ENCODE data around the gene BORCS5. TPM values are rescaled to one million over a fixed set of nuclear protein-coding genes. Genes with fewer than 3 reads are reported as not detected.
A peak's percentile ranks its signal among the peaks of the same experiment; 100 is the strongest.
"Not testable (repeated sequence)": the region's sequence is repeated elsewhere in the genome, so short reads cannot be mapped to it uniquely, and the experiment has no call there.

The BORCS5 gene
- polyA plus RNA-seq, 1 donor: 7.2 TPM

DNA sequence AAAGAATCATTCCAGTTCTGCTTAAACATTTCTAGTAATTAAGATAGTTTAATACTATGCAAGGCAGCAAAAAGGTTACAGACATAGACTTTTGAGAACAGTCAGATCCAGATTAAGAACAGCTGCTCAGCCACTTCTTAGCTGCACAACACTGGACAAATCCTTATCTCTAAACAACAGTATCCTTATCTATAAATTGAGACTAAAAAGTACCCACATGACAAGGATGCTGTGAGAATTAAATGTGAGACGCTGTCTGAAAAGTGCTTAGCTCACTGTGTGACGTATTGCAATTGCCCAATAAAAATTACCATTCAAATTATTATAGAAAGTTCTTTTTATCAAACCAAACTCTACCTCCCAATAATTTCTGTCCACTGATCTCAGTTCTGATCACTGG is 35.5 kb downstream of the BORCS5 start:
- DNase-seq (ENCODE audit: low read depth): no peak

DNA sequence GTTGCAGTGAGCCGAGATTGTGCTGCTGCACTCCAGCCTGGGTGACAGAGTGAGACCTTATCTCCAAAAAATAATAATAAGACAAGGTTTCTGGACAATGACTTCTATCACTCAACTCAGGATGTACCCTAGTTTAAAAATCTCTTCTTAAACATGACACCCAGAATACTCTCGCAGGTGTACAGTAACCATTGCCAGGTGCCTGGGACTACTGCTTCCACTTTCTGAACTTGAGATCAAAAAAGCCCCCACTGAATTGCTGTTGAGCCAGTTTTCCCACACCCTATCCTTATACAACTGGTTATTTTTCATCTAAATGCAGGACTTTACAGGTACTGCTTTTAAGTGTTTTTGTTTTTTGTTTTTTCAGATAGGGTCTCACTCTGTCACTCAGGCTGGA is 36.3 kb downstream of the BORCS5 start:
- no peak for DNase-seq (ENCODE audit: low read depth)

DNA sequence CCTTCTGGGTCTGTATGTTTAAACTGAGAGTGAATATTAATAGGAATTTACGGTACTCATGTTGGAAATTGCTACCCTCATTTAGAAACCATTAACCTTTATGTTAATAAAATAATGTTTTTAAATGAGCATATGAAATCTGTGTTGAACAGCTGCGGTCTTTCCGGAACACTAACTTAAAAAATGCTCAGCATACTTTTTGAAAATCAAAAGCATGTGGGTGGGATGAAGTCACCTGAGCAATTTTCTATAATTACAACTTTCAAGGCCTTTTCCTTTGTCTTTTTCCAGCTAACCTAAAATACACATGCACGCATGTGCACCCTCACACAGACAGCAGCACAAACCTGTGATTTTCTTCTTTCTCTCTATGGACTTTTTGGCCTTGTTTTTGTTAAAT is 39.8 kb downstream of the BORCS5 start:
- DNase-seq (ENCODE audit: low read depth): no peak

DNA sequence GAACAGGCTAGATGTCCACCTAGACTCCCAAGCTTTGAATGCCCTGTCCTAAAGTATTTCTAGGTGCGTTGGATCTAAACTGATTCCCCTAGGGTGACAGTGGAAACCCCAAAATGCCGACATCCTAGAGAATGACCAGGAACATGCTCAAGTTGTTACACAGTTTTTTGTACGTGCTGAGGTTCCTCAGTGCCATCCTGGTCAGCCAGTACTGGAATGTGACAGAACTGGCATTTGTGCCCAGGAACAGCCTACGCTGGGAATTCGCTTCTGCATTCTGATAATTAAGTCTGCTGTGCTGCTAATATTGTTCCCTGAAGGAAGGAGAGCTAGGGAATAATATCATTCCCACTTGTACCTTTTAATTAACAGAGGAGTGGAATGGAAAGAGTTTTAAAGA is 40.3 kb downstream of the BORCS5 start:
- no peak for DNase-seq (ENCODE audit: low read depth)

DNA sequence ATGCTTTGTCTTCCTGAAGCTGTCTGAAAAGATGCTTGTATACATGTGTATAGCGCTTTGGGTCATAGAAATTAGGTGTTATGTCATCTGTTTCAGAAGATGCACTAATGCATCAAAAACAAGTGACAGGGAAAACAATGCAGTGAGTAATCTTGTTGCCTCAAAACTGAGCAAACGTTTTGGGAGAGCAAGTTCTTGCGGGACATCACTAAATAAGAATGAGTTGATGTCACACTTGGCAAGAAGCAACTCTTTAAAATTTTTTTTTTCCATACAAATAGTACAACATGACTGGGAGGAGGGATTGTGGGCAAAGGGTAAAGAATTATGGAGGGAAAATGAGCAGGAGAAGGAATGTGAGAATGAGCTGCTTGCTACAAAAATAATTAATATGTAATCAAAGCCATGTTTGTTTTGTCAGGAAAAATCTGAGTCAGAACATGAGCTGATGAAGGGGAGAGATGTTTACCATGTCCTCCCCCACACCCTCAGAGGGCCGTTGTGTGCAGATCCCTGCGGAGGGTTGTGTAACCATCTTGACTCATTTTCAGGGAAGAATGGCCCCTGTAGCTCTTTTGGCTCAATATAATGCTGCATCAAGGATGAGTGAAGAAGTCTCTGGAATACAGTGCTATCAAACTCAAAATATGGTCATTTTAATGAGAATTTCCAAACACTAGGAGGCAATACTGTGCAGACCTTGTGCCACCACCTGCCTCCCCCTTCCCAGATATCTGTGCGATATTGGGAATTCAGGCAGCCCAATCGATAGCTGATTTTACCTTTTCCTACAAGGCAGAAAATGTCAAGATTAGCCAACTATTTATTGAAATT is 41.4 kb downstream of the BORCS5 start:
- peak; percentile 86 for DNase-seq (ENCODE audit: low read depth)

DNA sequence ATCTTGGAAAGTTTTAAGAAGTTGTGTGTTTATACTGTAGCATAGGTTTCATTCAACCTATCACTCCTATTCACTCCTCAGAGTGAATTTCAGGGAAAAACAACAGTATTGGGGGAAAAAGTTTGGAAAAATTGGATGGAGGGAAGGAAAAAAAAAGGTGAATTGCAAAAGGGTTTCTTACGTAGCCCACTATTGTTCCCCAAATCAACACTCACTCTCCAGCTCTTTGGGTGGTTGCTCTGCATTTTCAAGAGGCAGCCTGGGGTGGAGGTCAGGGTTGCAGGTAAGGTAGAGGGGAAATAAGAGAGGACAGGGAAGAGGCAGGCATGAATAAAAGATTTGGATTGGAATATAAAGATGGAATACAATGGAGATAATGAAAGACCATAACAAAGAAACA is 42.3 kb downstream of the BORCS5 start:
- no peak for DNase-seq (ENCODE audit: low read depth)

DNA sequence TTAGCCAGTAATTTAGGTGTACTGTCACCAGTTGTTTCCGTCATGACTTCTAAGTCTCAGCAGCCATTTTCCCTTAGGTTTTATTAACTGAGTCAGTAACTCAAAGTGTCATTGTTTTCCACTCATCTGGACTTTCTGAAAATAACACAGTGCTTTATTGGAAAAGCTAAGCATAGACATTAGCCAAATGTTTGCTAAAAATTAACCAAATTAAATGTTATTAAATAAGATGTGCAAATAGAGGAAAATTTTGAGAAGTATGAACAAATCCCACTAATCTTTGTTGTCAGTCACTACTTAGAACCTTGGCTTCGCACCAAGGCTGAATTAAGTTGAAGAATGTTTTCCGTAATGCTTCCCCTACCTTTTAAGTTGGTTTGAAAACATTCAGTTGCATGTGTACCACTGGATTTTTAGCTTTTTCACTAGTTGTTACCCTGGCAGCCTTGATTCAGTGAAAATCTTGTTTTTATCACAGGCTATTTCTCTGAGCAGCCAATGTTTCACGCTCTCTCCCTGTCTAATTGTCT is 43.0 kb downstream of the BORCS5 start:
- no peak for DNase-seq (ENCODE audit: low read depth)

DNA sequence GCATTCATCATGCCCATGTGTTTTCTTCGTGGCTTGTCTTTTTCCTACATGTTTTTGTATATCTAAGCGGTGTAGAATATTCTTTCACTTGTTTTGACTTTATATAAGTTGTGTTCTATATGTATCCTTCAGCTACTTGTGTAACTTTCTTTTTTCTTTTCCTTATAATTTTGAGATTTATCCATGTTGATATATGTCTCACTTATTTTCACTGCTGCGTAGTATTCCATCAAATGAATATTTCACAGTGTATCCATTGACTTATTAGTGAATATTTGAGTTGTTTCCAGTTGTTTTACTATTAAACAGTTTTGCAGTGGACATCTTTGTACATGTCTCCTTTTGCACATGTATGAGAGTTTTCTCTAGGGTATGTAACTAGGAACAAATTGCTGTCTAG is 43.9 kb downstream of the BORCS5 start:
- DNase-seq (ENCODE audit: low read depth): no peak

DNA sequence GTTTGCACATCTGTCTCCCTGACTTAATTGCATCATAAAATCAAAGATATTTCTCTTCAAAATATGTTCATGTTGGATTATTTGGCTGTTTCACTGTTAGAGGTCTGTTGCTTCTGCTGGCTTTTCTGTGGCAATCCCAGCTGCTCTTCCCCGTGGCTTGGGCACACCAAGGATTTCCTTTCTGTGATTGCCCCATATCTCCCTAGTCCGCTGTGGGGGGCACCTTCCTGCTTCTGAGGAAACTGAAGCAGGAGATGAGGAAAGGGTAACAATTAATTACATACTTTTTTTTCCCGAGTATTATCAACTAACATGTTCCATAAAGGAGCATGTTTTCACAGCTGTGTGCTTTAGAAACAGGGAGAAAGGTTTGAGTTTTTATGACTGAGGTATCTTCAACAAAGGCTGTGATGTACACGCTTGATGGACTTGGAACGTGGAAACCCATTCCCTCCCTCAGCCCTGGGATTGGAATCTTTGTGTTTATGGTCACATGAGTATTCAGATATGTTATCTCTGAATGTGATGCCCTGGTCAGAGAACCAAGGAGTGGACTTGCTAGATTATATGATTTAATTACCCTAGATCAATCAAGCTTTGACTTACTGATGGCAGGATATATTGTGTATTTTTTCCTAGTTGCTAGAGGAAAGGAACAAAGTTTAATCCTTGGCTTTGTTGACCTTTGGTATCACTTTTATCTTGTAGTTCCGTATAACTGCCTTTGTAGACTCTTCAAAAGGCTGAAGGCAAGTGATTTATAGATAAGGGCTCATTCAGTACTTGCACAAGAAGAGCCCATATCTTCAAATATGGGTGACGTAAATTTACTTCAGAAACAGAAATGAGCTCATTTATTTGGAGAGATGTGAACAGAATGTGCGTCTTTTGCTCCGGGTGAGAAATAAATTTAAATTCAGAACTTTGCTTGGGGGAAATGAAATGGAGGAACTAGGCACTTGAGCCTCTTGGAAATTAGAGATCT is 46.7 kb downstream of the BORCS5 start:
- no peak for DNase-seq (ENCODE audit: low read depth)

DNA sequence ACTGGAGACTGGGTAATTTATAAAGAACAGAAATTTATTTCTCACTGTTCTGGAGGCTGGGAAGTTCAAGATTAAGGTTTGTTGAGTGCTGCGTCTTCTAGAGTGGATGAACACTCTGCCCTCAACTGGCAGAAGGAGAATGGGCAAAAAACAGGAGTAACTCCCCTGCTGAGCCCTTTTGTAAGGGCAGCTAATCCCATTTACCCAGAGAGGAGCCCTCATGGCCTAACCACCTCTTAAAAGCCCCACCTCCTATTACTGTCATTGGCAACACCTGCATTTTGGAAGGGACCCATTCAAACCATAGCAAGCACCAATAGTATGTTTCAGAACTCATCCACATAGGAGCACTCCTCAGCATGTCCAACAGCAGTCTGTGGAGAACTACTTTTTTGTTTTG is 47.4 kb downstream of the BORCS5 start:
- DNase-seq (ENCODE audit: low read depth): no peak

DNA sequence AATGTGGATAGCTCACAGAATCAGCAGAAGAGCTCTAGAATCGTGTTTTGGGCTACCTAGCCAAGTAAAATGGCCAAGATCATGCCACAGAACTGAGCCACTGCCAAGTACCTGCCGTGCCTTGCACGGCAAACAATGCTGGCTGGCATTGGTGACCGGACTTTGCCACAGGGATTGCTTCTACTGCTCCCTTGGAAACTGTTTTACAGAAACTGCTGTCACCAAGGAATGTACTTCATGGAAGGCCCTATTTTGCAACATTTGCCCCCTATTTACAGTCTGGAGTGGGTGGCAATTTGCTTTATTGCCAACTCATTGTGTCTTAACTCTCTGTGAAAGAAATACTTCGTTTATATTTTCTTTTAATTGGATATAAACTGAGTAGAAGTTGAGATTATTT is 49.0 kb downstream of the BORCS5 start:
- DNase-seq (ENCODE audit: low read depth): no peak

DNA sequence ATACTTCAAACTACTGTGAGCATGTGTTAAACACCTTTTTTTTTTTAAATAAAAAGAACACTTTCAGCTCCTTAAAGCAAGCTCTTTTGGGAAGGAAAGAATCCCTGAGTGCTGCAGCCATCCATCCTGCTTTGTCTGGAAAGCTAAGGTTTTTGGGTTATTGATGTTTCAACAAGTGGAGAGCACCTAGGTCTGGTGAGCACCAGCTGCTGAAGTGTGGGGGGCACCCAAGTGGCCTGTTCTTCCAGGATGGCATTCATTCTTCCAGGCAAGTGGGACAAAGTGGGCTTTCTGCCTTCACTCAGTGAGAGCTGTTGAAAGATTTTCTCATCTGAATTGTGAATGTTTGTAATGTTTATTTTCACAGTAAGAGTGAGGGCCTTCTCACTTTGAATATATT is 49.9 kb downstream of the BORCS5 start:
- DNase-seq (ENCODE audit: low read depth): no peak

DNA sequence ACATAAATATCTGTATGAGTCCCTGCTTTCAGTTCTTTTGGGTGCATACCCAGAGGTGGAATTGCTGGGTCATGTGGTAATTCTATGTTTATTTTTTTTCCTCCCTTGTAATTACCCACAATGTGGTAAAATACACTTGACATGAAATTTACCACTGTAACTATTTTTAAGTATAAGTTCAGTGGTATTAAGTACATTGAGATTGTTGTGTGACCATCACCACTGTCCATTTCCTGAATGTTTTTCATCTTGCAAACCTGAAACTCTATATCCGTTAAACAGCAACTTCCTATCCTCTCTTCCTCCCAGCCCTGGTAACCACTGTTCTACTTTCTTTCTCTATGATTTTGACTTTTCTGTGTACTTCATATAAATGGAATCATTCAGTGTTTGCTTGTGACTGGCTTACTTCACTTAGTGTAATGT is 51.4 kb downstream of the BORCS5 start:
- DNase-seq (ENCODE audit: low read depth): no peak

DNA sequence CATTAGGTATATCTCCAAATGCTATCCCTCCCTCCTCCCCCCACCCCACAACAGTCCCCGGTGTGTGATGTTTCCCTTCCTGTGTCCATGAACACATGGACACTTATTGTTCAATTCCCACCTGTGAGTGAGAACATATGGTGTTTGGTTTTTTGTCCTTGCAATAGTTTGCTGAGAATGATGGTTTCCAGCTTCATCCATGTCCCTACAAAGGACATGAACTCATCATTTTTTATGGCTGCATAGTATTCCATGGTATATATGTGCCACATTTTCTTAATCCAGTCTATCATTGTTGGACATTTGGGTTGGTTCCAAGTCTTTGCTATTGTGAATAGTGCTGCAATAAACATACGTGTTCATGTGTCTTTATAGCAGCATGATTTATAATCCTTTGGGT is 52.5 kb downstream of the BORCS5 start:
- not testable (repeated sequence) for DNase-seq (ENCODE audit: low read depth)

DNA sequence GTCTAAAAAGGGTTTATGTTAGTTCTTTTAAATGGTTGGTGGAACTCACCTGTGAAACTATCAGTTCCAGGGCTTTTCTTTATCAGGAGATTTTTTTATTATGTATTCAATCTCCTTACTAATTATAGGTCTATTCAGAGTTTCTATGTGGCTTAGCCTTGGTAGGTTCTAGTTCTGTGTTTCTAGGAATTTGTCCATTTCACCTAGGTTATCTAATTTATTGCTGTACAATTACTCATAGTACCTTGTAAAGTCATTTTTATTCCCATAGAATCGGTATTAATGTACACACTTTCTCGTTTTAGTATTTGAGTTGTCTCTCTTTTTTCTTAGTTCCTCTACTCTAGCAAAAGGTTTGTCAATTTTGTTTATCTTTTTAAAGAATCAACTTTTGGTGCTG is 59.0 kb downstream of the BORCS5 start:
- DNase-seq (ENCODE audit: low read depth): no peak

DNA sequence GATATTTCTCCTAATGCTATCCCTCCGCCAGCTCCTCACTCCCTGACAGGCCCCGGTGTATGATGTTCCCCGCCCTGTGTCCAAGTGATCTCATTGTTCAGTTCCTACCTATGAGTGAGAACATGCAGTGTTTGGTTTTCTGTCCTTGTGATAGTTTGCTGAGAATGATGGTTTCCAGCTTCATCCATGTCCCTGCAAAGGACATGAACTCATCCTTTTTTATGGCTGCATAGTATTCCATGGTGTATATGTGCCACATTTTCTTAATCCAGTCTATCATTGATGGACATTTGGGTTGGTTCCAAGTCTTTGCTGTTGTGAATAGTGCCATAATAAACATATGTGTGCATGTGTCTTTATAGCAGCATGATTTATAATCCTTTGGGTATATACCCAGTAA is 62.3 kb downstream of the BORCS5 start:
- not testable (repeated sequence) for DNase-seq (ENCODE audit: low read depth)

DNA sequence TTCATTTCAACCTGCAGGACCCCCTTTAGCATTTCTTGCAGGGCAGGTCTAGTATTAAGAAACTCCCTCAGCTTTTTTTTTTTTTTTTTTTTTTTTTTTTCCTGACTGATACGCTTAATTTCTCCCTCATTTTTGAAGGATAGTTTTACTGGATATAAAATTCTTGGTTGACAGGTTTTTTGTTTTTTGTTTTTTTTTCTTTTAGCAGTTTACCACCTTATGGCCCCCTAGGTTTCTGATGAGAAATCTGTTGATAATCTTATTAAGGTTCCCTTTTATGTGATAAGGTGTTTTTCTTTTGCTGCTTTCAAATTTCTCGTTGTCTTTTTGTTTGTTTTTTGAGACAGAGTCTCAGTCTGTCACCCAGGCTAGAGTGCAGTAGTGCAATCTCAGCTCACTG is 66.5 kb downstream of the BORCS5 start:
- no peak for DNase-seq (ENCODE audit: low read depth)

DNA sequence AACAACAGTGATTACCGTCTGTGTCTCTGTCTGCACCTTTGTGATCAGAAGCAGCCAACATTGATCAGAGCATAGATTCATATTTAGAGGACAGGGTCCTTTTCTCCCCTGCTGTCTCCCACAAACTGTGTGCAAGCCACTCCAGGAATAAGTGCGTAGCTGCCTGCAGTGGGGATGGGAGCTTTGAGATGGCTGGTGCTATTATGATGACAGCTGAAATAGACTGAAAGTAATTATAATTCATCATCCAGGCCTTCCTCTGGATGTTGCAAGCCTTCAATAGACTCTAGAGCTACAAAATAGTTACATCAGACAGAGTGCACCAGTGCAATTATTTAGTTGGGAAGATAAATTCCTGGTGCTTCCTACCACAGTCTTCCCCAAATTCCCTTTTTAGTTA is 68.1 kb downstream of the BORCS5 start:
- DNase-seq (ENCODE audit: low read depth): no peak

DNA sequence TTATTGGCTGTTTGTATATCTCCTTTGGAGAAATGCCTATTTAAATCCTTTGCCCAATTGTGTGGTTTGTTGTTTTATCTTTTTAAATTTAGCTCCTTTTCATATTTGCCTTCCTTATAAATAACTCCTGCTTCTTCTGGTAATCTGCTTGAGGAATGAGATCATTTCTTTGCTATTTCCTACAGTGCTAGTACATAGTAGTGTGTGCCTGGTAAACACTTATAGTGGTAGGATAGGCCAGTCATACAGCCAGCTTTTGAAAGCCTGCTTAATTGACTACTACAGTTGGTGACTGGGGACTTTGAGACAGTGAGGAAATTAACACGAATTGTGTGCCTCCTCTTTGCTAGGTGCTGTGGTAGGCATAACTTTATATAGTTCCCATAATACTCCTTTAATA is 68.7 kb downstream of the BORCS5 start:
- no peak for DNase-seq (ENCODE audit: low read depth)

DNA sequence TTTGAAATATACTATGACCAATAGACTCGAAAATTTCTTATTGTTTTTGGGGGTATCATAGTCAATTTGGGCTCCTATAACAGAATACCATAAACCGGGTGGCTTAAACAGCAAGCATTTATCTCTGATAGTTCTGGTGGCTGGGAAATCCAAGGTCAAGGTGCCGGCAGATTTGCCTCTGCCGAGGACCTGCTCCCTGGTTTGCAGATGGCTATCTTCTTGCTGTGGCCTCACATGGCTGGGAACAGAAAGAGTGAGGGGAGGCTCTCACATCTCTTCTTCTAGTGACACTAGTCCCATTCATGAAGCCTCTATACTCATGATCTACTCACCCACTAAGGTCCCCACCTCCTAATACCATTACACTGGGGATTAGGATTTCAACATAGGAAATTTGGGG is 70.7 kb downstream of the BORCS5 start:
- no peak for DNase-seq (ENCODE audit: low read depth)

DNA sequence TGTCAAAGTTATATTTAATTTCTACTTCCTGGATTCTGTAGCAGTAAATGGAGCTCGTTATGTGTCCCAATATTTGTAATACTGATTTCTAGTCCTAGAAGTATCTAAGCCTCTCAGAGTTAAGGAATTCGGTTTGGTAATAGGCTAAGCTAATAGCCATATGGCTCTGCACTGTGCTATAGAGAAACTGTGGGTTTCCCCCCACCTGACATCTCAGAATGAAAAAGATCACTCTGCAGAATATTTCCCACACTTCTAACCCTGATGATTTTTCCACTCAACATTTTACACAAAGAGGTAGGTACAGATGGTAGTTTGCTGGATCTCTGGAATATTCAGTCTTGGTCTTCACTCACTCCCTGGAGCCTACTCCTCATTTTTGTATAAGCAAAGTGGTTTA is 71.2 kb downstream of the BORCS5 start:
- no peak for DNase-seq (ENCODE audit: low read depth)

DNA sequence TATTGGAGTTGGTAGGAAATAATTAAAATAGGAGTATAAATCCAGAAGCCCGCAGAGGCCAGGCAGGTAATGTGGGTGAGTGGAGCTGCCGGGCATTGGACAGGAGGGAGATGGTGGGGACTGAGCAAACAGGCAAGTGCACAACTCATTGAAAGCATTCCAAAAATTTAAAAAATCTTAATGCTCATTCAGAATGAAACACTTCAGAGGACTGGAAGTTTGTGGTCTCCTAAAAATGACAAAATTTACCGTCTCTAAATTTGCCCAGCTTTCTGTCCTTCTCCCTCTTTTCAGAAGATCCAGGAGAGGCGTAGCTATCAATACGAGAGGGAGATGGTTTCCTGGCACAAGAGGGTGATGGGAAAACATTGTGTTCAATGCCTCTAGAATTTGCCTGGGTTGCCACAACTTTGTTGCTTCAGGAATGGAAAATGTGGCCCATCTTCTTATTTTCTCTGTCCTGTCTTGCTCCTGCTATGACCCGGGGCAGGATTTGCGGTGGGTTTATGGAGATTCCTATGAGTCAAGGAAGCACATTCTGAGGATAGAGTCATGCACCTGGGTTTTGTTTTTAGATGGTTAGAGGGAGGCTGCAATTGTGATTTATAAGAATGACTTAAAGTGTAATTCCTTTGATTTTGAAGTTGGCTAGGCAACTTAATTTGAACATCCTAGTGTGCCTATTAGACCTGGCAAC is 72.2 kb downstream of the BORCS5 start:
- DNase-seq (ENCODE audit: low read depth): no peak

All from forelimb muscle (tissue), 1 donor.